GM23248 (cell line): ENCODE data around the gene WFIKKN1. TPM values are rescaled to one million over a fixed set of nuclear protein-coding genes. Genes with fewer than 3 reads are reported as not detected.

ENCODE experiments used
- DNase-seq: peaks from one replicate; pipeline ENCODE4 v3.0.0-alpha.2; 2015
- H2AFZ ChIP-seq: fragments of 200-600 bp; sonication (generic); 2 replicates; pipeline ENCODE4 v1.6.1; 2016; ENCODE audit warnings: antibody characterized with exemption
- H3F3A ChIP-seq: fragments of 200-600 bp; sonication (generic); 2 replicates; pipeline ENCODE4 v1.6.1; 2016; ENCODE audit warnings: mild to moderate bottlenecking, antibody characterized with exemption, mixed run types; ENCODE audit not compliant: insufficient read depth
- H3K27ac ChIP-seq: fragments of 200-600 bp; sonication (generic); 2 replicates; pipeline ENCODE4 v1.5.1; 2016; ENCODE audit warnings: mild to moderate bottlenecking
- H3K27me3 ChIP-seq: fragments of 200-600 bp; sonication (generic); replicated peaks from 2 replicates; pipeline ENCODE4 v1.6.1; 2016; ENCODE audit warnings: mild to moderate bottlenecking; ENCODE audit not compliant: insufficient read depth
- H3K36me3 ChIP-seq: fragments of 200-600 bp; sonication (generic); 2 replicates; pipeline ENCODE4 v1.6.1; 2016; ENCODE audit warnings: low read depth, mild to moderate bottlenecking
- H3K4me1 ChIP-seq: fragments of 200-600 bp; sonication (generic); 2 replicates; pipeline ENCODE4 v1.6.1; 2016; ENCODE audit warnings: mild to moderate bottlenecking; ENCODE audit not compliant: insufficient read depth
- H3K4me2 ChIP-seq: fragments of 200-600 bp; sonication (generic); one replicate; pipeline ENCODE4 v1.6.1; 2016; ENCODE audit warnings: mild to moderate bottlenecking; ENCODE audit not compliant: unreplicated experiment
- H3K4me3 ChIP-seq: fragments of 200-600 bp; sonication (generic); 2 replicates; pipeline ENCODE4 v1.5.1; 2016; ENCODE audit warnings: mild to moderate bottlenecking
- H3K79me2 ChIP-seq: fragments of 200-600 bp; sonication (generic); 2 replicates; pipeline ENCODE4 v1.6.1; 2016; ENCODE audit warnings: mild to moderate bottlenecking; ENCODE audit not compliant: insufficient read depth
- H3K9ac ChIP-seq: fragments of 200-600 bp; sonication (generic); 2 replicates; pipeline ENCODE4 v1.6.1; 2016; ENCODE audit warnings: mild to moderate bottlenecking
- H3K9me2 ChIP-seq: fragments of 200-600 bp; sonication (generic); 2 replicates; pipeline ENCODE4 v1.6.1; 2016; ENCODE audit warnings: mixed run types, mild to moderate bottlenecking, moderate library complexity; ENCODE audit not compliant: insufficient read depth
- H3K9me3 ChIP-seq: fragments of 200-600 bp; sonication (generic); one replicate; pipeline ENCODE4 v1.6.1; 2017; ENCODE audit warnings: low read depth
- H4K20me1 ChIP-seq: fragments of 200-600 bp; sonication (generic); 2 replicates; pipeline ENCODE4 v1.6.0; 2016; ENCODE audit not compliant: insufficient read depth
- EZH2 ChIP-seq: fragments of 200-600 bp; sonication (generic); IDR thresholded peaks from 2 replicates; pipeline ENCODE4 v1.6.1; 2018; ENCODE audit warnings: antibody characterized with exemption, mild to moderate bottlenecking; ENCODE audit not compliant: insufficient read depth, poor library complexity, severe bottlenecking
- EZH2phosphoT487 ChIP-seq: fragments of 200-600 bp; sonication (generic); IDR thresholded peaks from 2 replicates; pipeline ENCODE4 v1.6.1; 2018; ENCODE audit warnings: antibody characterized with exemption, moderate library complexity, mild to moderate bottlenecking, low read depth; ENCODE audit not compliant: insufficient read depth
- WGBS, 2 experiments: methylation state at CpG; one replicate each; pipeline ENCODE4 v1.1.6; 2015 to 2017; ENCODE audit warnings: low lambda C conversion rate in 2 of 2, low coverage in 1 of 2; ENCODE audit errors: missing lambda C conversion rate in 2 of 2; 5-methylcytosine and 5-hydroxymethylcytosine counted together
- in situ Hi-C: fragments of 300-500 bp; cut with MboI; formaldehyde crosslinking; loops from 2 replicates; pipeline ENCODE4 v1.15.0; 2020
- polyA plus RNA-seq: library from polyadenylated mRNA; unstranded; fragments of >200 nt; fragmentation: Nextera tagmentation; extraction: Ambion mirVana; gene quantifications from 2 replicates; pipeline ENCODE4 v1.2.1, GENCODE V29; 2016
- total RNA-seq: library from RNA; depleted of rRNA; stranded (reverse); fragments of >200 nt; shearing (Covaris generic); gene quantifications from 2 replicates; pipeline ENCODE4 v1.2.3, GENCODE V29; 2014

Gene WFIKKN1
- total and polyA plus RNA-seq, 2 experiments from 2014 or later = not detected

- H3K4me1 ChIP-seq = 0 out of 2 replicates have a peak, but pooled peaks cover 5% of the 10 kb centered on the region
- peaks cover 70% of the 10 kb centered on the region for H3K79me2 ChIP-seq
- no peaks in the 10 kb centered on the region for H3K9me3 ChIP-seq
- 56% methylated on average over 7 to 10 of the region's 10 CpGs for WGBS, 2 experiments
- no peaks in the 10 kb centered on the region for H4K20me1 ChIP-seq
- H3K4me2 ChIP-seq = peak overlapping the region; percentile 91
- H3K4me3 ChIP-seq = peak overlapping the region; percentile 100
- H3K36me3 ChIP-seq = no peaks in the 10 kb centered on the region
- peak overlapping the region; percentile 65; the same call in 1 of the 2 replicates for H2AFZ ChIP-seq
- in situ Hi-C loops = no loop called here
- no peak for DNase-seq
- H3K9ac ChIP-seq = peak overlapping the region; percentile 92
- H3K9me2 ChIP-seq = no peaks in the 10 kb centered on the region
- no peak for TF ChIP-seq EZH2phosphoT487
- no peak for TF ChIP-seq EZH2
- H3K27me3 ChIP-seq = no peaks in the 10 kb centered on the region
- no peak overlapping the region; the same call in 1 of the 2 replicates for H3K27ac ChIP-seq
- no peaks in the 10 kb centered on the region; the same call in 1 of the 2 replicates for H3F3A ChIP-seq
These were observed 40.0 kb upstream of the WFIKKN1 start for GRCh38 chr16:590815-591200.

- H2AFZ ChIP-seq = no peak overlapping the region
- no peak for DNase-seq
- no peaks in the 10 kb centered on the region for H3K27me3 ChIP-seq
- no peaks in the 10 kb centered on the region for H3K9me3 ChIP-seq
- peaks cover 74% of the 10 kb centered on the region for H3K79me2 ChIP-seq
- no peak for TF ChIP-seq EZH2phosphoT487
- no peak for TF ChIP-seq EZH2
- no peak overlapping the region for H3K27ac ChIP-seq
- 0 out of 2 replicates have a peak, but pooled peaks cover 4% of the 10 kb centered on the region for H3K4me1 ChIP-seq
- no peaks in the 10 kb centered on the region for H3K36me3 ChIP-seq
- peak overlapping the region; percentile 91 for H3K4me2 ChIP-seq
- 86 to 90% methylated on average over 7 to 8 of the region's 8 CpGs for WGBS, 2 experiments
- in situ Hi-C loops = no loop called here
- no peaks in the 10 kb centered on the region for H3K9me2 ChIP-seq
- H3K4me3 ChIP-seq = peak overlapping the region; percentile 100
- H4K20me1 ChIP-seq = no peaks in the 10 kb centered on the region
- peak overlapping the region; percentile 92; the same call in 1 of the 2 replicates for H3K9ac ChIP-seq
- no peaks in the 10 kb centered on the region; the same call in 1 of the 2 replicates for H3F3A ChIP-seq
These were observed 39.6 kb upstream of the WFIKKN1 start for GRCh38 chr16:591231-591630.

- Histone ChIP-seq H3K4me1 (no peaks in the 10 kb centered on the region), H3K9ac (no peak overlapping the region), H3K36me3 (no peaks in the 10 kb centered on the region), H3K4me3 (no peak overlapping the region), H3K4me2 (no peak overlapping the region), H4K20me1 (no peaks in the 10 kb centered on the region), H3K9me2 (no peaks in the 10 kb centered on the region), H3K9me3 (no peaks in the 10 kb centered on the region), H3K27ac (no peak overlapping the region), H3F3A (no peaks in the 10 kb centered on the region; the same call in 1 of the 2 replicates), H3K79me2 (peaks cover 82% of the 10 kb centered on the region), H2AFZ (no peak overlapping the region), H3K27me3 (no peaks in the 10 kb centered on the region)
- WGBS, 2 experiments = 80 to 83% methylated on average over 15 of the region's 15 CpGs
- TF ChIP-seq EZH2phosphoT487 (no peak), EZH2 (no peak)
- DNase-seq = no peak
- in situ Hi-C loops = no loop called here
These were observed 38.8 kb upstream of the WFIKKN1 start for GRCh38 chr16:591892-592517.

GRCh38 chr16:592518-593306 is 38.1 kb upstream of the WFIKKN1 start:
- H2AFZ ChIP-seq = no peak overlapping the region
- no peak overlapping the region for H3K4me3 ChIP-seq
- no peaks in the 10 kb centered on the region for H3K4me1 ChIP-seq
- H3F3A ChIP-seq = no peaks in the 10 kb centered on the region; the same call in 1 of the 2 replicates
- in situ Hi-C loops = no loop called here
- H3K27me3 ChIP-seq = no peaks in the 10 kb centered on the region
- peaks cover 80% of the 10 kb centered on the region for H3K79me2 ChIP-seq
- TF ChIP-seq EZH2 (no peak), EZH2phosphoT487 (no peak)
- no peaks in the 10 kb centered on the region for H3K9me2 ChIP-seq
- DNase-seq = peak; percentile 20
- no peaks in the 10 kb centered on the region for H4K20me1 ChIP-seq
- no peaks in the 10 kb centered on the region for H3K36me3 ChIP-seq
- H3K9ac ChIP-seq = no peak overlapping the region
- H3K4me2 ChIP-seq = no peak overlapping the region
- no peaks in the 10 kb centered on the region for H3K9me3 ChIP-seq
- 77 to 81% methylated on average over 24 of the region's 24 CpGs for WGBS, 2 experiments
- H3K27ac ChIP-seq = no peak overlapping the region
